T-helper 1 cell treated with Interleukin-12 subunit alpha and Interleukin-12 subunit beta and Interleukin-4 antibody, amounts not matched to agents 30 μg/mL and 1 μg/mL, for 36 hours (primary cell): Measurements from ENCODE around the gene TMBIM6.
"Not testable (repeated sequence)": the region's sequence is repeated elsewhere in the genome, so short reads cannot be mapped to it uniquely, and the experiment has no call there.

ENCODE experiments used
- H3K27ac Mint-ChIP-seq: one replicate; pipeline ENCODE4 v1.8.0; 2021; ENCODE audit warnings: mild to moderate bottlenecking, mixed read lengths
- H3K27me3 Mint-ChIP-seq: one replicate; pipeline ENCODE4 v1.8.0; 2021; ENCODE audit warnings: low read depth, mixed read lengths
- H3K36me3 Mint-ChIP-seq: one replicate; pipeline ENCODE4 v1.8.0; 2021; ENCODE audit warnings: low read depth, mixed read lengths
- H3K4me1 Mint-ChIP-seq: one replicate; pipeline ENCODE4 v1.8.0; 2021; ENCODE audit warnings: low read depth, mixed read lengths
- H3K4me3 Mint-ChIP-seq: one replicate; pipeline ENCODE4 v1.8.0; 2021; ENCODE audit warnings: mild to moderate bottlenecking, moderate library complexity, mixed read lengths
- H3K9me3 Mint-ChIP-seq: one replicate; pipeline ENCODE4 v1.8.0; 2021; ENCODE audit warnings: mixed read lengths

Gene TMBIM6

DNA sequence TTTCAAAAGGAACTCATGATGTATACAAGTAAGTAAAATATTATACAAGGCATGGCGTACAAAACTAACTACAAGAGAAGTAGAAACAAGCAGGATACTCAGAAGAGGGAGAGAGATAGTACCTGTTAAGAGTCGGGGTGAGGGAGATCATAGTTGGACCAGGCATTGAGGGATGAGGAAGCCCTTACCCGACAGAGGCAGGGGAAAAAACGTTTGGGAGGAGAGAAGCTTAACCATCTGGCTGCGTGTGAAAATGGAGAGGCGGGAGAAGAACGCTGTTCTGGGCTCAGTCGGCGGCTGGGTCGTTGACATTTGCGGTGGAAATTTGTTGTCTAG lies 33.6 kb upstream of the TMBIM6 start:
- H3K27ac Mint-ChIP-seq: peak overlapping the region; percentile 85
- peaks cover 31% of the 10 kb centered on the region for H3K27me3 Mint-ChIP-seq
- no peaks in the 10 kb centered on the region for H3K9me3 Mint-ChIP-seq
- H3K36me3 Mint-ChIP-seq: peaks cover 5% of the 10 kb centered on the region
- peak overlapping the region; percentile 76 for H3K4me3 Mint-ChIP-seq
- peaks cover 35% of the 10 kb centered on the region for H3K4me1 Mint-ChIP-seq

DNA sequence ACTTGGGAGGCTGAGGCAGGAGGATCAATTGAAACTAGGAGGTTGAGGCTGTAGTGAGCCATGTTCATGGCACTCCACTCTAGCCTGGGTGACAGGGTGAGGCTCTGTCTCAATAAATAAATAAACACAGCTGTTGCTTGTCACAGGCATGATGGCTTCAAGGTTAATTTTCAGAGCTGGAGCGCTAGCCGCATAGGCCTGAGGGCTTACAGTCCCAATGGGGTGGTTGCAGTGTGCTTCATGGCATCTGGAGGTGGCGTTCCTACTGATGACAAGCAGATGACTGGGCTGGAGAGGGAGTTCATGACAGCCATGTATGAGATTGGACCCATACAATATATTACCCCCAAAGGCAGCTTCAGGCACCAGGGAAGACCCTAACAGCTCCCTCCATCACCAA lies 32.5 kb upstream of the TMBIM6 start:
- peaks cover 5% of the 10 kb centered on the region for H3K36me3 Mint-ChIP-seq
- no peak overlapping the region for H3K4me3 Mint-ChIP-seq
- no peak overlapping the region for H3K27ac Mint-ChIP-seq
- peaks cover 25% of the 10 kb centered on the region for H3K4me1 Mint-ChIP-seq
- peaks cover 31% of the 10 kb centered on the region for H3K27me3 Mint-ChIP-seq
- no peaks in the 10 kb centered on the region for H3K9me3 Mint-ChIP-seq

DNA sequence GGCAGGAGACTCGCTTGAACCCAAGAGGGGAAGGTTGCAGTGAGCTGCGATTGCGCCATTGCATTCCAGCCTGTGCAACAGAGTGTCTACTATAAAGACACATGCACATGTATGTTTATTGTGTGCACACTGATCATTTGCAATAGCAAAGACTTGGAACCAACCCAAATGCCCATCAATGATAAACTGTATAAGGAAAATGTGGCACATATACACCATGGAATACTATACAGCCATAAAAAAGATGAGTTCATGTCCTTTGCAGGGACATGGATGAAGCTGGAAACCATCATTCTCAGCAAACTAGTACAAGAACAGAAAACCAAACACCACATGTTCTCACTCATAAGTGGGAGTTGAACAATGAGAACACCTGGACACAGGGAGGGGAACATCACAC lies 27.4 kb upstream of the TMBIM6 start:
- H3K9me3 Mint-ChIP-seq, H3K27ac Mint-ChIP-seq, H3K4me1 Mint-ChIP-seq, H3K36me3 Mint-ChIP-seq, H3K4me3 Mint-ChIP-seq: not testable (repeated sequence)
- peaks cover 48% of the 10 kb centered on the region for H3K27me3 Mint-ChIP-seq

DNA sequence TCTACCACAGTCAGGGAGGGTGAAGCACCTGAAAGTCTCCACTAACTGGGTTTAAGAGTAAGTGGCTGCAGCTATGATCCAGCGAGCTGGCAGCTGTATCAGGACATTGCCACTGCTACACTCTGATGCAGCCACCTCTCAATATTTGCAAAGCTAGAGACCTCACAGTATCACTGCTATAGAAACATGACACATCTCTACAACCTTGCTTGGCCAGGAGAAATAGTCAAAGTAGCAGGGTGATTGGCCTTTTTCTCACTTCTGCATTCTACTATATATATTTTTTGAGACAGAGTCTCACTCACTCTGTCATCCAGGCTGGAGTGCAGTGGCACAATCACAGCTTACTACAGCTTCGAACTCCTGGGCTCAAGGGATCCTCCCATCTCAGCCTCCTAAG lies 24.8 kb upstream of the TMBIM6 start:
- Mint-ChIP-seq H3K36me3 (no peaks in the 10 kb centered on the region), H3K27ac (no peak overlapping the region), H3K4me1 (no peaks in the 10 kb centered on the region), H3K27me3 (peaks cover 43% of the 10 kb centered on the region), H3K4me3 (no peak overlapping the region), H3K9me3 (no peaks in the 10 kb centered on the region)

DNA sequence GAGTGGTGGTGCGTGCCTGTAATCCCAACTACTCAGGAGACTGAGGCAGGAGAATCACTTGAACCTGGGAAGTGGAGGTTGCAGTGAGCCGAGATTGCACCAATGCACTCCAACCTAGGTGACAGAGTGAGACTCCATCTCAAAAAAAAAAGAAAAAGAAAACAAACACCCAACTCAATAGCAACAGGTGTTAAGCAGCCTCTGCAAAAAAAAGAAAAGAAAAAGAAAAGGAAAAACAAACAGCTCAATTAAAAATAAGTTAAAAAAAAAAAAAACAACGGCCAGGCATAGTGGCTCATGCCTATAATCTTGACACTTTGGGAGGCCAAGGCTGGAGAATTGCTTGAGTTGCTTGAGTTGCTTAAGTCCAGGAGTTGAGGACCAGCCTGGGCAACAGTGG lies 23.6 kb upstream of the TMBIM6 start:
- not testable (repeated sequence) for H3K9me3 Mint-ChIP-seq, H3K4me1 Mint-ChIP-seq
- peaks cover 34% of the 10 kb centered on the region for H3K27me3 Mint-ChIP-seq

DNA sequence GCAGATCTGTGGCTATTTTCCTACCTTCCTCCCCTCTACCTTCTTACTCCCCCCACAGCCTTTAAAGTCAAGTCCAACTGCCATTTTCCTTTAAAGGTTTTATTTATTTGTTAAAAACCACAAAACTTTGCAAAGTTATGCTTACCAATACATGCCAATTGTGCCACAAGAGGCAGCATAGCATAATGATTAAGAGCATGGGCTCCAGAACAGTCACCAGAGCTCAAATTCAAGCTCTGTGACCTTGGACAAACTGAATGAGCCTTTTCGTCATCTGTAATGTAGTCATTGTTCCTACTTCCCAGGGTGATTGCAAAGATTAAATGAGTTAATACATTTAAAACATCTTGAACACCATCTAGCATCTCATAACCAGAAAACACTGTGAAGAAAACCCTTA lies 21.1 kb upstream of the TMBIM6 start:
- Mint-ChIP-seq H3K4me3 (no peak overlapping the region), H3K9me3 (no peaks in the 10 kb centered on the region), H3K27ac (no peak overlapping the region), H3K36me3 (no peaks in the 10 kb centered on the region), H3K27me3 (peaks cover 43% of the 10 kb centered on the region), H3K4me1 (no peaks in the 10 kb centered on the region)

More for the DNA sequence above, 23.6 kb upstream of the TMBIM6 start:
- H3K36me3 Mint-ChIP-seq, H3K4me3 Mint-ChIP-seq, H3K27ac Mint-ChIP-seq: not testable (repeated sequence)

DNA sequence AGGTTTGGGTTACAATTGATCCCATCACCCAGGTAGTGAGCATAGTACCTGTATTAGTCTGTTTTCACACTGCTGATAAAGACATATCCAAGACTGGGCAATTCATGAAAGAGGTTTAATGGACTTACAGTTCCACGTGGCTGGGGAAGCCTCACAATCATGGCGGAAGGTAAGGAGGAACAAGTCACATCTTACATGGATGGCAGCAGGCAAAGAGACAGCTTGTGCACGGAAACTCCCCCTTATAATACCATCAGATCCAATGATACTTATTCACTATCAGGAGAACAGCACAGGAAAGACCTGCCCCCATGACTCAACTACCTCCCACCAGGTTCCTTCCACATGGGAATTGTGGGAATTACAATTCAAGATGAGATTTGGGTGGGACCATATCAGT lies 20.0 kb upstream of the TMBIM6 start:
- H3K27ac Mint-ChIP-seq, H3K36me3 Mint-ChIP-seq, H3K4me3 Mint-ChIP-seq, H3K9me3 Mint-ChIP-seq, H3K4me1 Mint-ChIP-seq: not testable (repeated sequence)
- peaks cover 43% of the 10 kb centered on the region for H3K27me3 Mint-ChIP-seq

DNA sequence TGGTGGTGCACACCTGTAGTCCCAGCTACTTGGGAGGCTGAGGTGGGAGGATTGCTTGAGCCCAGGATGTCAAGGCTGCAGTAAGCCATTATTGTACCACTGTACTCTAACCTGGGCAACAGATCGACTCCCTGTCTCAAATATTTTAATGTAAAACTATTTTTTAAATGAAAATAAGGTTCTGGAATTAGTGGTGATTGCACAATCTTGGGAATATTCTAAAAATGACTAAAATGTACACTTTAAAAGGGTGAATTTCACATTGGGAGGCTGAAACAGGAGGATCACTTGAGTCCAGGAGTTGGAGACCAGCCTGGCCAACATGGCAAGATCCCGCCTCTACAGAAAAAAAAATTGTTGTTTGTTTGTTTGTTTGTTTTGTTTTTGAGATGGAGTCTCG lies 12.9 kb upstream of the TMBIM6 start:
- H3K36me3 Mint-ChIP-seq: no peaks in the 10 kb centered on the region
- no peaks in the 10 kb centered on the region for H3K4me1 Mint-ChIP-seq
- no peaks in the 10 kb centered on the region for H3K9me3 Mint-ChIP-seq
- no peak overlapping the region for H3K4me3 Mint-ChIP-seq
- H3K27me3 Mint-ChIP-seq: peaks cover 40% of the 10 kb centered on the region
- no peak overlapping the region for H3K27ac Mint-ChIP-seq

DNA sequence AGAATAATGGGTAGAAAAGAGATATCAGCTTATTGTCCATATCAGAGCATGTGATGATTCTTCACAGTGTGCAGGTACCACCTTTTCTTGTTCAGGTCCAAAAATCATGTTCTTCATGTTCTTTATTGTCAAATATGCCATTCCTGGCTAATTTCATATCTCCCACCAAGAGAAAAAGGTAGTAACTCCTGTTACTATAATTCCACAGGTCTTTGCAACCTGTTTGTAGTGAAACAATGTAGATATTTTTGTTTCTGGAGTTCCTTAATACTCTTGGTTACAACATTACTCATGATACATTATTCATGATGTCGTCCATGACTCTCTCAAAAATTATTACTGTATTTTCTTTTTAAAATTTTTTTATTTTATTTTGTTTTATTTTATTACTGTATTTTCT lies 11.3 kb upstream of the TMBIM6 start:
- Mint-ChIP-seq H3K4me3 (no peak overlapping the region), H3K4me1 (peaks cover 5% of the 10 kb centered on the region), H3K36me3 (no peaks in the 10 kb centered on the region)

DNA sequence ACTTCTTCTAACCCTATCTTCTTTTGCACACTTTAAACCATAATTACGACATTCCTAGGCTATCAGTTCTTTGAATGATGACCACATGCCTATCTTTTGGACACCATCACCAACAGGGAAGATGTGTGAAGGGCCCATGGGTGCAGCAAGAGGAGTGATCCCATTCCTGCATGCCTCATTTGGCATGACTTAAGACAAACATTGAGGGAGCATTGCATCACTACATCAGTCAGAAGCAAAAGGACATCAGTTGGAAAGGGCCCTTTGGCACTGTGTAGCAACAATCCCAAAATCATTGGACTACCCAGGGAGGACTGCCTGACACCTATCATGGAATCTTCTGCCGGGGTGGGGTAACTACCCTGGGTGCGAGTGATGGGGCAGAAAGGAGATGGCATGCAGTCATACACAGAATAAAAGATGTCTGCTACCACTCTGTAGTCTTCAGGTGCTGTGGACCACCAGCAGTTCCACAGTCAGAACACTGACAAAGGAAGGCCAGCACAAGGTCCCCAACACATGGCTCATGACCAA lies 10.7 kb upstream of the TMBIM6 start:
- no peaks in the 10 kb centered on the region for H3K9me3 Mint-ChIP-seq
- H3K4me1 Mint-ChIP-seq: peaks cover 5% of the 10 kb centered on the region
- no peak overlapping the region for H3K27ac Mint-ChIP-seq
- H3K36me3 Mint-ChIP-seq: no peaks in the 10 kb centered on the region
- peaks cover 26% of the 10 kb centered on the region for H3K27me3 Mint-ChIP-seq
- no peak overlapping the region for H3K4me3 Mint-ChIP-seq

More for the DNA sequence above, 11.3 kb upstream of the TMBIM6 start:
- Mint-ChIP-seq H3K27me3 (peaks cover 30% of the 10 kb centered on the region), H3K9me3 (no peaks in the 10 kb centered on the region), H3K27ac (no peak overlapping the region)

DNA sequence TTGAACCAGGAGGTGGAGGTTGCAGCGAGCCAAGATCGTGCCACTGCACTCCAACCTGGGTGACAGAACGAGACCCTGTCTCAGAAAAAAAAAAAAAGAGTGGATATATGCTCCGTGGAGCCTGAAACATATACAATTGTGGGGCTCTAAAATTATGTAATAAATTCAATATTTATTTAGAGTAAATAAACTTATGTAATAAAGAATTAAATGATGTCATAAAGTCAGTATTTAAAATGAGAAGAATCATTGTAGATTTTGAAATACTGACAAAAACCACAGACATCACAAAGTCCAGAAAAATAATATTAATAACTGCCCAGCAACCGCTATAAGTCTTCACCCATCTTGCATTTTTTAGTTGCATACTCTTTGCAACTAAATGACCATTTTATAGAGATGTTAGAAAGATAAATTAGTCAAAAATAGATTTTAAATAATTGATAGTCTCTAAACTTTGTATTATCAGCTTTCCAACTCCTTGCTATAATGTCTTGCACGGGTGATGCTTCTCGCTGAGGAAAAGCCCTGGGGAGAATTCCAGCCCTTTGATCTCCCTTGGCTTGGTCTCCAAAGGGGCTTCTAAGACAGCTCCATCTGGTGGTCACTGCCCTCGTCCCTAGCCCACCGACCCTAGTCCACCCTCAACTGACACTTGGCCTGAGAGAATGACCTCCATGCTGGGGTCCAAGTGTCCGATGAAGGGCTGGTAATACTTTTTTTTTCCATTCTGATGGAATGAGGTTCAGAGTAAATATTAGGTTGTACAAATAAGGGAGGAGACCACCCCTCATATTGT lies 7.9 kb upstream of the TMBIM6 start:
- Mint-ChIP-seq H3K27ac (no peak overlapping the region), H3K4me3 (no peak overlapping the region), H3K4me1 (peaks cover 5% of the 10 kb centered on the region), H3K36me3 (no peaks in the 10 kb centered on the region), H3K27me3 (peaks cover 20% of the 10 kb centered on the region), H3K9me3 (no peaks in the 10 kb centered on the region)

DNA sequence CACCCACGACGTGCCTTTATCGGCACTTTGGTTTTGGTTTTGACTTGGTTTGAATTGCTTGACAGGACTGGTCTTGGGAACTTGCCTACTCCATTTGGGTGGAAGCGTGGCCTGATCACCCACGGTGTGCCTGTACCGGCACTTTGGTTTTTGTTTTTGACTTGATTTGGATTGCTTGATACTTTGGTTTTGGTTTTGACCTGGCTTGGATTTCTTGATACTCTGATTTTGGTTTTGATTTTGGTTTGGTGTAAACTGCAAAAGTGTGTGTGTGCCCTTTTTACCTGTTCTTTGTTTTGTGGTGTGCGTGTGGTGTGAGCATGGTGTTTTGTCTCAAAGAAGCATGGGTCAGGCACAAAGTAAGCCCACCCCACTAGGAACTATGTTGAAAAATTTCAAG lies 6.5 kb upstream of the TMBIM6 start:
- not testable (repeated sequence) for H3K4me1 Mint-ChIP-seq, H3K4me3 Mint-ChIP-seq, H3K9me3 Mint-ChIP-seq, H3K27ac Mint-ChIP-seq, H3K36me3 Mint-ChIP-seq
- peaks cover 20% of the 10 kb centered on the region for H3K27me3 Mint-ChIP-seq

DNA sequence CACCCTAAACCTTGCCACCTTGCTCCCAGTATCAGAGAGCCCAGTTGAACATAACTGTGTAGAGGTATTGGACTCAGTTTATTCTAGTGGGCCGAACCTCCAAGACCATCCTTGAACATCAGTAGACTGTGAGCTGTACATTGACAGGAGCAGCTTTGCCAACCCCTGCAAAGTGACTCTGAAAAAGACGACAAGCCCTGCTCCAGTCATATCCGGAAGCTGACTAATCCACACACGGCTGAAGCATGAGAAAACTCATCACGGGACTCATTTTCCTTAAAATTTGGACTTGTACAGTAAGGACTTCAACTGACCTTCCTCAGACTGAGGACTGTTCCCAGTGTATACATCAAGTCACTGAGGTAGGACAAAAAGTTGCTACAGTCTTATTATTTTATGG lies 2.6 kb upstream of the TMBIM6 start:
- not testable (repeated sequence) for H3K9me3 Mint-ChIP-seq, H3K27ac Mint-ChIP-seq, H3K4me3 Mint-ChIP-seq, H3K27me3 Mint-ChIP-seq
- Mint-ChIP-seq H3K4me1 (peaks cover 23% of the 10 kb centered on the region), H3K36me3 (peaks cover 15% of the 10 kb centered on the region)

DNA sequence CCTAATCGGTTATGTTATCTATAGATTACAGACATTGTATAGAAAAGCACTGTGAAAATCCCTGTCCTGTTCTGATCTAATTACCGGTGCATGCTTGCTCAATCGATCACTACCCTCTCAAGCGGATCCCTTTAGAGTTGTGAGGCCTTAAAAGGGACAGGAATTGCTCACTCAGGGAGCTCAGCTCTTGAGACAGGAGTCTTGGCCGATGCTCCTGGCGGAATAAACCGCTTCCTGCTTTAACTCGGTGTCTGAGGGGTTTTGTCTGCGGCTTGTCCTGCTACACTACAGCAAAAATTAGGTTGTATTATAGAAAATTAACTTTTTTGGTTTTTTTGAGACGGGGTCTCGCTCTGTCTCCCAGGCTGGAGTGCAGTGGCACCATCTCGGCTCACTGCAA lies 1.1 kb upstream of the TMBIM6 start:
- not testable (repeated sequence) for H3K27ac Mint-ChIP-seq, H3K4me3 Mint-ChIP-seq, H3K27me3 Mint-ChIP-seq, H3K9me3 Mint-ChIP-seq
- H3K4me1 Mint-ChIP-seq: peaks cover 30% of the 10 kb centered on the region
- H3K36me3 Mint-ChIP-seq: peaks cover 23% of the 10 kb centered on the region

DNA sequence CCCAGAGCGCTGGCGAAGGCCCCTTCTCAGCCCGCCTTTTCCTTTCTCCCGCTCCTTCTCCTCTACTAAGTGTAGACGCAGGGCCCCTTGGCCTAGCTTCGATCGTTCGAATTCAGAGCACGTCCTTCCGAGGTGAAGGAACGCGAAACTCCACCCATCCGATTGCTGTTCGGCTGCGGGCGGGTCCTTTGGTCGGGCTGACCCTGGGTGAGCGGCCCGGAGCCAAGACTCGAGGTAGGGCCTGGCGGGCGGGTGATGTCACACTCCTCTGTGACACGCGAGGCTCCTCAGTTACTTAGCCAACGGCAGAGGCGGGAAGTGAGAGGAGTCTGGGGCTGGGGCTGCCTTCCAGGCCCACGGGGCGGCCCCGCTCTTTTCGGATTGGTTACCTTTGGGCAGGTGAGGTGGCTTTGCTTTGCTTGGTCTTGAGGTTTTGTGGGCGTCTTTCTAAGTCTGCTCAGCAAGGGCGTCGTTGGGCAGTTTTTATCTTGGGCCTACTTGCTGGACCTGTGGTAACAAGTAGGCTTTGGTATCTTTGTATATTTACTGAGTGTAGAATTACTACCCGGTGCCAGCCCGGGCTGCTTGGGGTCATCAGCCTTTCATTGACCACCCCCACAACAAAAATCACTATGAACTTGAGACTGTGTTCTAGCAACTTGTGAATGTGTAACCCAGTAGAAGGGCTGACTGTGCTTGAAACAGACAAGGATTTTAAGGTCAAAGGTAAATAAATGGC lies 694 bp downstream of the TMBIM6 start:
- H3K27ac Mint-ChIP-seq: peak overlapping the region; percentile 96
- H3K4me3 Mint-ChIP-seq: peak overlapping the region; percentile 91
- H3K9me3 Mint-ChIP-seq: no peaks in the 10 kb centered on the region
- H3K4me1 Mint-ChIP-seq: peaks cover 35% of the 10 kb centered on the region
- H3K27me3 Mint-ChIP-seq: peaks cover 2% of the 10 kb centered on the region
- H3K36me3 Mint-ChIP-seq: peaks cover 23% of the 10 kb centered on the region
